ENCODE measurements around the gene NR2F1-AS1.

The NR2F1-AS1 gene

DNA sequence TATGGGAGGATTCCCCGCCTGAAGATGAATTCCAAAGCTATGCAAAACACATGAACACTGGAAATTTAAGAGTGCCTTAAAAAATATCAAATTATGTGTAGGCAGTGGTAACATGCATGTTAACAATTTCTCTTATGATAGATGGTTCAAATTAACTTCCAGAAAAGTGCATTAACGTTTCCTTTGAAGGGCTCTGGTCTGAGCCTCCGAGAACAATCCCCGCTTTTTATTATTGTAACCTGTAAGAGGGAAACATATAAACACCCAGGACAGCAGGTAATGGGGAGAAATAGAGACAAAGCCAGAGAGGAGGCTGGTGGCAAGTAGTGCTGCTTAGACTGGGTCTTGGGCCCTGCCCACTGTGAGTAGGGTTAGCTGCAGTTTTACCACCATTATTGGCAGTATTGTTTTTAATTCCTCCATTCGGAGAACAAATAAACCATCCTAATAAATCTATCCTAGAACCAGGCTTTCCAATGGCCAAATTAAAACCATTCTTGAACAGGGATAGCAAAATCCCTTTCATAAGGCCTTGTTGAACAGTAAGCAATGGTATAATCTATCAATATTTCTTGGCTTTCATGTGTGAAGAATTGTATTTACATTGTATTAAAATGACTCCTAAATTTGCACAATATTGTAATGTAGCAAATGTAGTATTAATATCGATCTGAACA lies 8.3 kb upstream of the NR2F1-AS1 start:
- ATAC-seq (no peak), DNase-seq (no peak)

DNA sequence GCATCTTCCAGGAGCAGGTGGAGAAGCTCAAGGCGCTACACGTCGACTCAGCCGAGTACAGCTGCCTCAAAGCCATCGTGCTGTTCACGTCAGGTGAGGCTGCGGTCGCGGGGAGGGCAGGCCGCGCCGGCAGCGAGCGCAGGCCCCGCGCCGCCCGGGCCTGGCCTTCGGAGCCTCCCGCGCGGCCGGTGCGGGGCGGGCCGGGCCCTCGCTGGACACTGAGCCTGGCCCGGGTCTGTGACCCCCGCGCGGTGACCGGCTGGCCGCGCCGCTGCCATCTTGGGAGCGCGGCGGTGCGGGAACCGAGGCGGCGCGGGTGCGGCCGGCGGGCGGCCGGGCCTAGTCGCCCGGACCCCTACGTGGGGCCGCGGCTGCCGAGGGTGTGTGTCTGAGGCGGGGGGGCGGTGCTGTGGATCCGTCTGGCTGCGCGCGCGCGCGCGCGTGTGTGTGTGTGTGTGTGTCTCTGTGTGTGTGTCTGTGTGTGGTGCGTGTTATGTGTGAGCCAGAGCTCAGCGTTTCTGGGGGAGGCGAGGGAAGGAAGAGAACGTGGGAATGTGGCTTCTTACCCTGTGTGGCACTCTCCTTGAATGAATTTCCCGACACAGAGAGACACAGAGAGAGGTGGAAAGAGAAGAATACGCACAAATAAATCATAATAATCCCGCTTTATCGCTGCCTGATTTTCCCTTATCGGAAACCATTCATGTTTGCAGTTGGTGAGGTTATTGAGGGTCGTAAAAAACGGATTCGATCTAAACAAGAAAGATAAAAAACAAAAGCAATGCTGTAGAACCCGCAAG lies 7.5 kb upstream of the NR2F1-AS1 start:
- DNase-seq, result no peak
- ATAC-seq, result no peak

DNA sequence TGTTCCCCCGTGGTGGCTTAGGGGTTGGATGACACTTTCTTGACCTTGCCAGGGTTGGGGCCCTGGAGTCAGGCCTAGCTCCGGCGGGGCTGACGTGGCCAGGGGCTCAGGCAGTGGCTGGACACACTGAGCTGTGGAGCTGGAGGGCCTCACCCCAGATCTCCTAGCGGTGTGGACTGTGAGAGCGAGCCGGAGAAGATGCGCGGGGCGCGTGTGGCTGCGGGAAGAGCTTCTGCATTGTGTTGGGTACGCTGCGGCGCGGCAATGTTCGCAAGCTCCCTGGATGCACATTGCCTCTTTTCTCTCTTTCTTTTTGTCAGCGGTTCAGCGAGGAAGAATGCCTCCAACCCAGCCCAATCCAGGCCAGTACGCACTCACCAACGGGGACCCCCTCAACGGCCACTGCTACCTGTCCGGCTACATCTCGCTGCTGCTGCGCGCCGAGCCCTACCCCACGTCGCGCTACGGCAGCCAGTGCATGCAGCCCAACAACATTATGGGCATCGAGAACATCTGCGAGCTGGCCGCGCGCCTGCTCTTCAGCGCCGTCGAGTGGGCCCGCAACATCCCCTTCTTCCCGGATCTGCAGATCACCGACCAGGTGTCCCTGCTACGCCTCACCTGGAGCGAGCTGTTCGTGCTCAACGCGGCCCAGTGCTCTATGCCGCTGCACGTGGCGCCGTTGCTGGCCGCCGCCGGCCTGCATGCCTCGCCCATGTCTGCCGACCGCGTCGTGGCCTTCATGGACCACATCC lies 6.8 kb upstream of the NR2F1-AS1 start:
- ATAC-seq (peak; percentile 67), DNase-seq (no peak)

GRCh38 chr5:93586736-93587596 lies 5.9 kb upstream of the NR2F1-AS1 start:
- ATAC-seq (no peak), DNase-seq (no peak)

GRCh38 chr5:93585767-93586385 lies 4.9 kb upstream of the NR2F1-AS1 start:
- DNase-seq (no peak), ATAC-seq (no peak)

GRCh38 chr5:93585041-93585766 lies 4.2 kb upstream of the NR2F1-AS1 start:
- DNase-seq (no peak), ATAC-seq (no peak)

DNA sequence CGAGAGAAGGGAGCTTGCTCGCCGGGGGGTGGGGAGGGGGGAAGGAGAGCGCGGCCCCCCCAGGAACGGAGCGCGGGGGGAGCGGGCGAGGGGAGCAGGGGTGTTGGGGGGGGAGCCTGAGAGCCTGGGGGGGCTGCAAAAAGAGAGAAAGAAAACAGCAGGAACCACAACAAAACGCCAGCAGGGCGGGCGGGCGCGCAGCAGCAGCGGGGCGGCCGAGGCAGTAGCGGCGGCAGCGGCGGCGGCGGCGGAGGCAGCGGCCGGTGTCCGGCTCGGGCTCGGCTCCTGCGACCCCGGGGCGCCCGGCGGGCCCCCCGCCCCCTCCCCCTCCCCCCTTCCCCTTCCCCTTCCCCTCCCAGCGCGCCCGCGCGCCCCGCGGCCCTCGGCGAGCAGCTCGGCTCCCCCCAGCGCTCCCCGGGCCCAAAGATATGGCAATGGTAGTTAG lies 3.6 kb upstream of the NR2F1-AS1 start:
- ATAC-seq (no peak), DNase-seq (no peak)

GRCh38 chr5:93583768-93584595 lies 3.0 kb upstream of the NR2F1-AS1 start:
- no peak for DNase-seq
- ATAC-seq, result peak; percentile 4

DNA sequence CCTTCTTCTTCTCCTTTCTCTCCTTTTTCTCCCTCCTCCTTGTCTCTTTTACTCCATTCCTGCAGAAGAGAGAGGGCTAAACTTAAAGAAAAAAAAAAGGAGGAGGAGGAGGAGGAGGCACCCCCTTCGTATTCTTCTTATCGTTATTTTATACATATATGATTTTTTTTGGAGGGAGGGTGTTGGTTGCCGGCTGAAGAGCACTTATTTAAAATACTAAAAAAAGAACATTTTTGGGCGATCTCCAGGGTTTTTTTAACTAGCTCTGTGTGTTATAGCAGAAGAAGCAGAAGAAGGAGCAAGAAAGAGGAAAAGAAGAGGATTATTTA lies 2.4 kb upstream of the NR2F1-AS1 start:
- ATAC-seq, result no peak
- no peak for DNase-seq

DNA sequence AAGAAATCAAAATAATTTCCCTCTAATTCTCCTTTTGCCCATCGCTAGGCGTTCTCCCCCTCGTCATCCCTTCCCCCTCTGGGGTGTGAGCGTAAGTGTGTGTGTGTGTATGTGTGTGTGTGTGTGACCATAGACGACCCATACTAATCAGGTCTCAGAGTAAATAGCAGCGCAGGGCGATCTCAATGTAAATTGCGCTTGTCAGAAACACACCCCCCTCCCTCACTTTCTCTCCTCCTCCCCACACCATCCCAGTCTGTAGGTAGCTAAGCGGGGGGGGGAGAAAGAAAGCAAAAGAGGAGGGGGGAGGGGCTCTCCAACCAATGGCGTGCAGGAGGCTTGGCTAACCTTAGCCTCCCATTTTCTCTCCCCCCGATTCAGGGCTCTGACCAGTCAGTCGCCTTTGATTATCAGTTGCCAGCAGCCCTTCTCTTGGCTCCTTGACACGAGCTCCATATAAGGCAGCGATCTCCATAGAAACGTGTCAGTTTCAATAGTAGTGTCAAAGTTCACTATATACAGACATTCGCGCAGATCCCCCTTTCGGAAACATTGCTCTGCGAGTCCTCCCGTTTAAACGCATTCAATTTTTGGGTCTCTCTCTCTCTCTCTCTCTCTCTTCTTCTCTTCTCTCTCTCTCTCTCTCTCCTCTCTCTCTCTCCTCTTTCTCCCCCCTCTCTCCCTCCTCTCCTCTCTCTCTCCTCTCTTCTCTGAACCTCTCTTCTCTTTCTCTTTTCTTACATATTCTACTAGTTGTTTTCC lies 1.8 kb upstream of the NR2F1-AS1 start, which contains the start of gene NR2F1:
Gene NR2F1 (plus strand): TSS at position 546 of the 762 bp plus-strand sequence. CDS start 1,802 bp downstream, outside the sequence.
- ATAC-seq (no peak), DNase-seq (no peak)

- no peak for ATAC-seq
- no peak for DNase-seq
Observed at GRCh38 chr5:93582167-93582462, 1.1 kb upstream of the NR2F1-AS1 start.

DNA sequence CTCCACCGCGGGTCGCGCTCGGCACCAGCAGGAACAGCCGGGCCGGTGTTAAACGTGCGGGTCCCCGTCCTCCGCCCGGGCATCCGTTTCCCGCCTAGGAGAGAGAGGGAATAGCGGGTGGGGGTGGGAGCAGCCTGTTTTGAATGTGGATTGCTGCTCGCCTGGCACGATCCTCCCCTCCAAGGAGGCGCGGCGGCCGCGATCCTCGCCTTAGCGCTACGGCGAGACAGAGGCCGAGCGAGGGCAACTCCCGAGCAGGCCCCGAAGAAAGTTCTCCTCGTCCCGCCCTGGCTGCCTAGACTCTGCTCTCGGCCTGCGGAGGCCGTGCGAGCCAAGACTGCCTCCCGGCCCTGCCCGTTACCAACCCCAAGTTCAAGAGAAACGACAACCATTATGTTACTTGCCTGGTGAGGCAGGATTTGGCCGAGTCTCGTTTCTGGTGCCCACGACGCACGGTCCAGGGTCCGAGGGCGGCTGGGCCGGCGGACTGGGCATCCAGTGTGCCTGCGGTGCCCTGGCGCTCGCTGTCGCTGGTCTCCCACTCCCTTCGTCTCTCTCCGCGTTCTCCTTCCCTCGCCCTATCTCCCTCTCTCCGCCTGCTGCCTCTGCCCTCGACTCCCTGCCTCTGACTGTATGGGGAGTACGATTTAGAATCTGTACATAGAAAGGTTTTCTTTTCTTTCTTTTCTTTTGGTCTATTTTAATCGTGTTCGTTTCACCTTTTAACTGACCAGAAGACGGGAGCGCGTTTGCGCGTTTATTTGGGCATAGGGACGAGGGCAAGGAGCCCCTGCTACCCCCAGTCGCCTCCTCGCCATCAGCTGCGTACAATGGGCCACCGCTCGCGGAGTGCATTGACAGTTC lies 724 bp downstream of the NR2F1-AS1 start:
- ATAC-seq (no peak), DNase-seq (no peak)

DNA sequence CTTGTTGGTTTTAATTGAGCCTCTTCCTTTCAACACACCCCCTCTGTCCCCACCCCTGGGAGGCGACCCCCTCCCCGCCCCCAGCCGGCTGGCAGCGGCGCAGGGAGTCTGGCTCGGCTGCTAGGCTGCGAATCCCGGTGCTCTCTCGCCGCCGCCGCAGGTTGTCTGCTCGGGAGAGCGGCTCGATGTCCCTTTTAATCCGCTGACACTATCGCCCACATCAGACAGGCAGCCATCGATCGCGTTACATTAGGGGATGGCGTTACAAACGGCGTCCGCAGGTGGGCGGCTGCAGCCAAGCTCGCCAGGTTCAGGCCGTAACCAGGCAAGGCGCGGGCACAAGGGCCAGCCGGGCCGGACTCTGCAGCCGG lies 1.3 kb downstream of the NR2F1-AS1 start:
- ATAC-seq (no peak), DNase-seq (peak; percentile 15)

GRCh38 chr5:93578813-93579691 lies 2.0 kb downstream of the NR2F1-AS1 start:
- ATAC-seq (no peak), DNase-seq (peak; percentile 21)

GRCh38 chr5:93577854-93578812 lies 2.9 kb downstream of the NR2F1-AS1 start:
- ATAC-seq (no peak), DNase-seq (no peak)

Measured in stimulated activated naive CD8-positive, alpha-beta T cell treated with anti-CD3 and anti-CD28 coated beads, Interleukin-15, Interleukin-2, amounts not matched to agents 100 U/mL and 50 U/mL, for 24 hours (primary cell).